ENCODE results near the gene ADGRG3.

Gene ADGRG3

GRCh38 chr16:57626420-57627170 is 41.5 kb upstream of the ADGRG3 start:
- Histone ChIP-seq H3K27me3 (ENCODE audit: control insufficient read depth, insufficient read depth, low read length) (no peaks in the 10 kb centered on the region), H3K9ac (ENCODE audit: low read depth, low read length) (no peak overlapping the region), H3K36me3 (ENCODE audit: control insufficient read depth, insufficient read depth, low read length) (no peaks in the 10 kb centered on the region), H3K4me1 (ENCODE audit: control insufficient read depth, insufficient read depth, low read length) (peaks cover 9% of the 10 kb centered on the region), H3K9me3 (ENCODE audit: control insufficient read depth, insufficient read depth, low read length) (no peaks in the 10 kb centered on the region), H3K4me3 (ENCODE audit: low read depth, low read length) (no peak overlapping the region)

- Histone ChIP-seq H3K36me3 (ENCODE audit: control insufficient read depth, insufficient read depth, low read length) (no peaks in the 10 kb centered on the region), H3K4me1 (ENCODE audit: control insufficient read depth, insufficient read depth, low read length) (peaks cover 9% of the 10 kb centered on the region), H3K27me3 (ENCODE audit: control insufficient read depth, insufficient read depth, low read length) (no peaks in the 10 kb centered on the region), H3K9ac (ENCODE audit: low read depth, low read length) (no peak overlapping the region), H3K9me3 (ENCODE audit: control insufficient read depth, insufficient read depth, low read length) (no peaks in the 10 kb centered on the region), H3K4me3 (ENCODE audit: low read depth, low read length) (peak overlapping the region; percentile 30)
These were observed 40.8 kb upstream of the ADGRG3 start for GRCh38 chr16:57627184-57627871.

GRCh38 chr16:57628008-57628781 is 39.9 kb upstream of the ADGRG3 start, which contains the start of gene ADGRG1:
ADGRG1 (plus strand) TSS chr16:57628630; CDS start chr16:57650288, 21,658 bp downstream.
- H3K9me3 ChIP-seq (ENCODE audit: control insufficient read depth, insufficient read depth, low read length), result no peaks in the 10 kb centered on the region
- H3K9ac ChIP-seq (ENCODE audit: low read depth, low read length), result no peak within 1 kb of the TSS
- H3K27me3 ChIP-seq (ENCODE audit: control insufficient read depth, insufficient read depth, low read length), result no peaks in the 10 kb centered on the region
- peak within 1 kb of the TSS; percentile 30 for H3K4me3 ChIP-seq (ENCODE audit: low read depth, low read length)
- H3K36me3 ChIP-seq (ENCODE audit: control insufficient read depth, insufficient read depth, low read length), result no peaks in the 10 kb centered on the region
- peaks cover 9% of the 10 kb centered on the region for H3K4me1 ChIP-seq (ENCODE audit: control insufficient read depth, insufficient read depth, low read length)

DNA sequence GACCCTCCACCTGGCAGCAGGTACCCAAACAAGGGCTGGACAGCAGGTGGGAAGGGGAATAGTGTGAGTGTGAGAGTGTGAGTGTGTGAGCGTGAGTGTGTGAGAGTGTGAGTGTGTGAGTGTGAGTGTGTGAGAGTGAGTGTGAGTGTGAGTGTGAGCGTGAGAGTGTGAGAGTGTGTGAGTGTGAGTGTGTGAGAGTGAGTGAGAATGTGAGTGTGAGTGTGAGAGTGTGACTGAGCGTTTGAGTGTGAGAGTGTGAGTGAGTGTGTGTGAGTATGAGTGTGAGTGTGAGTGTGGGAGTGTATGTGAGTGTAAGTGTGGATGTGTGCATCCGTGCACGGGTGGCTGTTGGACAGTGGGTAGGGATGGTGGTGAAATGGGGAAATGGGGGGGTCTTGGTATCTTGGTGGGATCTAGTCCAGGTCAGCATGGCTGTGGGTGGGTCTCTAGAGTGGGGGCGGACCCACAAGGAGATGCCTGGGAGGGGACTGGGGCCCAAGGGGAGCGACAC is 39.3 kb upstream of the ADGRG3 start:
- H3K27me3 ChIP-seq (ENCODE audit: control insufficient read depth, insufficient read depth, low read length), result no peaks in the 10 kb centered on the region
- H3K4me3 ChIP-seq (ENCODE audit: low read depth, low read length), result peak overlapping the region; percentile 24
- H3K4me1 ChIP-seq (ENCODE audit: control insufficient read depth, insufficient read depth, low read length), result peaks cover 7% of the 10 kb centered on the region
- H3K9me3 ChIP-seq (ENCODE audit: control insufficient read depth, insufficient read depth, low read length), result no peaks in the 10 kb centered on the region
- H3K9ac ChIP-seq (ENCODE audit: low read depth, low read length), result no peak overlapping the region
- no peaks in the 10 kb centered on the region for H3K36me3 ChIP-seq (ENCODE audit: control insufficient read depth, insufficient read depth, low read length)

- Histone ChIP-seq H3K9me3 (ENCODE audit: control insufficient read depth, insufficient read depth, low read length) (no peaks in the 10 kb centered on the region), H3K9ac (ENCODE audit: low read depth, low read length) (no peak overlapping the region), H3K27me3 (ENCODE audit: control insufficient read depth, insufficient read depth, low read length) (no peaks in the 10 kb centered on the region), H3K4me1 (ENCODE audit: control insufficient read depth, insufficient read depth, low read length) (peaks cover 6% of the 10 kb centered on the region), H3K36me3 (ENCODE audit: control insufficient read depth, insufficient read depth, low read length) (no peaks in the 10 kb centered on the region), H3K4me3 (ENCODE audit: low read depth, low read length) (no peak overlapping the region)
These were observed 38.3 kb upstream of the ADGRG3 start for GRCh38 chr16:57629516-57630406.

DNA sequence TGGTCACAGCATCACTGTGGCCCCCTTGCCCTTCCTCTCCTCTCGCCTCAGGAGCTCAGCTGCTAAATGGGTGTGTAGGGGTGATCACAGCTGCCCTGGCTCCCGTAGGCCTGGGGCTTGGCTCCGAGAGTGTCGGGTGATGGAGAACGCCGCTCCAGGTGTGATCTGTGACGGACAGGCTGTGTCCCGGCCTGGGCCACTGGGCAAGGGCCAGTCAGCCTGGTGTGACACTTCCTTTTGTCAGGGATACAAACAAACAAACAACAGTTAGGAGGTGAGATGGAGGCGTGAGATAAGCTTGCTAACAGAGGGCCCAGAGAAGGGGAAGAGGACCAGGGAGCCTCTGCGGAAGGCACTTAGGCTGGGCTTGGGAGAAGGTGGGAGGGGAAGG is 37.7 kb upstream of the ADGRG3 start:
- no peaks in the 10 kb centered on the region for H3K9me3 ChIP-seq (ENCODE audit: control insufficient read depth, insufficient read depth, low read length)
- no peaks in the 10 kb centered on the region for H3K36me3 ChIP-seq (ENCODE audit: control insufficient read depth, insufficient read depth, low read length)
- peaks cover 6% of the 10 kb centered on the region for H3K4me1 ChIP-seq (ENCODE audit: control insufficient read depth, insufficient read depth, low read length)
- no peak overlapping the region for H3K9ac ChIP-seq (ENCODE audit: low read depth, low read length)
- no peak overlapping the region for H3K4me3 ChIP-seq (ENCODE audit: low read depth, low read length)
- H3K27me3 ChIP-seq (ENCODE audit: control insufficient read depth, insufficient read depth, low read length), result no peaks in the 10 kb centered on the region

DNA sequence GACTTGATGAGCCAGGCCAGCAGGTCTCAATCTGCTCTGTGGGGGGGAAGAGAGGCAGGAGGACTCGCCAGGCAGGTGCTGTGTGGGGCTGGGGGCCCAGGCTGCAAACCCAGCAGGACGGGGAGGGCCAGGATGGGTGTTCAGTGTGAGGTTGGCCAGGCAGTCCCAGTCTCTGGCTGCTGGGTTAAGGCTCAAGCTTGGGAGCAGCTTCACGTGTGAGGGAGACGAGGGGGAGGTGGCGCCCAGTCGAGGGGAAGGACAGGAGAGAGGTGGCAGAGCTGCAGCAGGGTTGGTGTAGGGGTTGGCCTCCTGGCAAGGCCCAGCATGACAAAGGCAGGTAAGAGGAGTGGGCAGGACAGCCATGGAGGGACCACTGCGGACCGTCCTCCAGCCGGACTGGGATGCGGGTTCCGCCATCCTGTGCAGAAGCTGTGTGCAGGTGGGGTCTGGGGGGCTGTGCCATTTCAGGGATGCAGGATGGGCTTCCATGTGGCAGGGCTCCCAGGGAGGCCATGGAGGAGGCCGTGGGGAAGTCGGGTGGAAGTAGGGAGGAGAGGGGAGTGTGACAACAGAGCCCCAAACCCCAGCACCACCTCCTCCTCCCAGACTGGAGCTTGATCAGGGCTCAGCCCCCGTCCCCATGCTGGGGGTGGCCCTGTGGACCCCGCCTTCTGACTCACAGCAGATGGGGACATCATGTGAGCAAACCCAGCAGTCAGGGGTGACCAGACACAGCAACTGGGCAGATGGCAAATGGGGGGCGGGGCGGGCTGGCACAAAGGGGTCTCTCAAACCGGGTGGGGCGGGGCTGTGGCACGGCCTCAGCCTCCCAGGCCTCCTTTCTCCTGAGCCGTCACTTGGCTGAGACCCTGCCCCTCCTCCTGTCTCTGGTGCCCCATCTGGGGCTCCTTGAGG is 36.9 kb upstream of the ADGRG3 start:
- Histone ChIP-seq H3K36me3 (ENCODE audit: control insufficient read depth, insufficient read depth, low read length) (no peaks in the 10 kb centered on the region), H3K9ac (ENCODE audit: low read depth, low read length) (no peak overlapping the region), H3K4me3 (ENCODE audit: low read depth, low read length) (no peak overlapping the region), H3K9me3 (ENCODE audit: control insufficient read depth, insufficient read depth, low read length) (no peaks in the 10 kb centered on the region), H3K4me1 (ENCODE audit: control insufficient read depth, insufficient read depth, low read length) (peaks cover 6% of the 10 kb centered on the region), H3K27me3 (ENCODE audit: control insufficient read depth, insufficient read depth, low read length) (no peaks in the 10 kb centered on the region)

GRCh38 chr16:57632568-57632967 is 35.5 kb upstream of the ADGRG3 start:
- peaks cover 5% of the 10 kb centered on the region for H3K27me3 ChIP-seq (ENCODE audit: control insufficient read depth, insufficient read depth, low read length)
- peaks cover 3% of the 10 kb centered on the region for H3K4me1 ChIP-seq (ENCODE audit: control insufficient read depth, insufficient read depth, low read length)
- no peaks in the 10 kb centered on the region for H3K36me3 ChIP-seq (ENCODE audit: control insufficient read depth, insufficient read depth, low read length)
- no peak overlapping the region for H3K4me3 ChIP-seq (ENCODE audit: low read depth, low read length)
- H3K9me3 ChIP-seq (ENCODE audit: control insufficient read depth, insufficient read depth, low read length), result no peaks in the 10 kb centered on the region
- no peak overlapping the region for H3K9ac ChIP-seq (ENCODE audit: low read depth, low read length)

DNA sequence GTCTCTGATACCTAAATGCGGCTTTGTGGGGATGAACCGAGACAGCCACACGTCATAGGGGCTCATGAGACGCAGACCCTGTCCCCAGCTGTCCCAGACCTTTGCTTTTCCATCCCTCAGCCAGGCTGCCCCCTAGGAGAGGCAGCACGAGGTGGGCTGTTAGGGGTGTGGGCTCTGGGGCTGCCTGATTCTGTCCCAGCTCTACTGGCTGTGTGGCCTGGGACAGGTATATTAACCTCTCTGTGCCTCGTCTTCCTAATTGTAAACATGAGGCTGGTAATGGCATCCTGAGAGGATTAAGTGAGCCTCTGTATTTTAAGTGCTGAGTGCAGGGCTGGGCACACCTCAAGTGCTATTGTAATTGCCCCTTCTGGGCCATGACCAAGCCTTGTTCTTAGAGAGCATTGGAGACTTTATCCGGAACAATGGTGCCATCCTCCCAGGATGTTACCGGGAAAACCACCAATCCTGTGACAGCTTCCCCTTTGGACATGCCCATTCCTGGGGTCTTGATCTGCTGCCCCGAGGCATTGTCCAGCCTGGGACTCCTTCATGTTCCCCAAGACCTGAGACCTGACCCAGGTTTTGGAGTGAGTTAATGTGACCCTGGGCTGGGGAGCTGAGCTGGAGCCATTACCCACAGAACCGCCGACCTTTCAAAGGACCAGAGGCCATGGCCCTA is 34.6 kb upstream of the ADGRG3 start:
- no peak overlapping the region for H3K9ac ChIP-seq (ENCODE audit: low read depth, low read length)
- H3K9me3 ChIP-seq (ENCODE audit: control insufficient read depth, insufficient read depth, low read length), result no peaks in the 10 kb centered on the region
- no peak overlapping the region for H3K4me3 ChIP-seq (ENCODE audit: low read depth, low read length)
- no peaks in the 10 kb centered on the region for H3K36me3 ChIP-seq (ENCODE audit: control insufficient read depth, insufficient read depth, low read length)
- H3K27me3 ChIP-seq (ENCODE audit: control insufficient read depth, insufficient read depth, low read length), result peaks cover 5% of the 10 kb centered on the region
- H3K4me1 ChIP-seq (ENCODE audit: control insufficient read depth, insufficient read depth, low read length), result no peaks in the 10 kb centered on the region

DNA sequence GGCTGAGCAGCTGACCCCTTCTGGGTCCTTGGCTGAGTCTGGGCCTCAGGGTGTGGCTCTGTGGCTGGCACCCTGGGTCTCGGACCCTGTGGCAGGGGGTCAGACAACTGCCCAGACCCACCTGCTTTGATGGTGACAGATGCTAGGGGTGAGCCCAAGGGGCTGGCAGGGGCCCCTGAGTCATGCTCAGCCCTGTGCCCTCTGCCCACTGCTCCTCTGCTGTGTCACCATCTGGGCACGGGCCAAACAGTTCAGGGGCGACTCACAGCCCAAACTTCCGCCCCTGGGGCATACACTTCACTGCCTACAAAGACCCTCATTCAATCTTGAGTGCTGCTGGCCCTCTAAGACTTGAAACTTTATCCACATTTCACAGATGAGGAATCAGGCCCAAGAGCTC is 33.9 kb upstream of the ADGRG3 start:
- Histone ChIP-seq H3K9me3 (ENCODE audit: control insufficient read depth, insufficient read depth, low read length) (no peaks in the 10 kb centered on the region), H3K27me3 (ENCODE audit: control insufficient read depth, insufficient read depth, low read length) (peaks cover 5% of the 10 kb centered on the region), H3K4me1 (ENCODE audit: control insufficient read depth, insufficient read depth, low read length) (no peaks in the 10 kb centered on the region), H3K9ac (ENCODE audit: low read depth, low read length) (no peak overlapping the region), H3K36me3 (ENCODE audit: control insufficient read depth, insufficient read depth, low read length) (no peaks in the 10 kb centered on the region), H3K4me3 (ENCODE audit: low read depth, low read length) (no peak overlapping the region)

Data from iPS-15b (cell line).